Right lobe of liver (tissue), 6 donors: ENCODE results near the gene FLRT2. TPM values are rescaled to one million over a fixed set of nuclear protein-coding genes. Genes with fewer than 3 reads are reported as not detected.

Experiments used
- ATAC-seq, 4 donors: fragments of 200-7000 bp; cut with Tn5 transposase; one replicate each; pipeline ENCODE4 v1.9.1; 2020; ENCODE audit warnings: mild to moderate bottlenecking in 4 of 4, moderate library complexity in 4 of 4
- DNase-seq, 3 donors: peaks; one replicate each; pipeline ENCODE4 v3.0.0-alpha.2; 2020
- H3K27ac ChIP-seq, 3 donors: fragments of 200-600 bp; one replicate each; pipeline ENCODE4 v1.8.0; 2022
- H3K27me3 ChIP-seq, 2 donors: fragments of 200-600 bp; one replicate each; pipeline ENCODE4 v1.8.0; 2022
- H3K36me3 ChIP-seq, 4 donors: fragments of 200-600 bp; sonication (generic) in 1 of 4; one replicate each; pipeline versions ENCODE4 v1.5.1 to v1.8.0; 2017 to 2022; ENCODE audit warnings: control low read depth in 1 of 4
- H3K4me1 ChIP-seq, 4 donors: fragments of 200-600 bp; sonication (generic) in 1 of 4; one replicate each; pipeline versions ENCODE4 v1.5.1 to v1.8.0; 2017 to 2022; ENCODE audit warnings: control low read depth in 1 of 4
- H3K4me3 ChIP-seq, 3 donors: fragments of 200-600 bp; one replicate each; pipeline ENCODE4 v1.8.0; 2022
- H3K9me3 ChIP-seq, 4 donors: fragments of 200-600 bp; sonication (generic) in 1 of 4; one replicate each; pipeline versions ENCODE4 v1.5.1 to v1.8.0; 2017 to 2022; ENCODE audit warnings: control low read depth in 1 of 4
- CTCF ChIP-seq, 4 donors: fragments of 200-600 bp in 3 of 4; fragments of 450-650 bp in 1 of 4; IDR thresholded peaks; one replicate each; pipeline versions ENCODE4 v1.5.1 to v1.8.0; 2016 to 2022; ENCODE audit warnings: antibody characterized with exemption in 4 of 4, mild to moderate bottlenecking in 2 of 4
- POLR2A ChIP-seq: fragments of 450-650 bp; IDR thresholded peaks from one replicate; pipeline ENCODE4 v1.6.1; 2017; ENCODE audit warnings: antibody characterized with exemption, mild to moderate bottlenecking
- WGBS: methylation state at CpG from one replicate; pipeline ENCODE4 v1.1.6; 2018; ENCODE audit warnings: low coverage, low lambda C conversion rate; ENCODE audit not compliant: insufficient coverage; ENCODE audit errors: missing lambda C conversion rate; 5-methylcytosine and 5-hydroxymethylcytosine counted together
- intact Hi-C, 2 donors: fragments of 100-400 bp; cut with DNase I; formaldehyde crosslinking; loops; one replicate each; pipeline versions ENCODE4 v1.11.2 to v1.14.1; 2022
- total RNA-seq, 6 experiments: library from RNA; depleted of rRNA in 2 of 6; stranded (reverse); fragments of >200 nt in 2 of 6; fragmentation: NEBNext Ultra II Directional in 3 of 6; extraction: Animal tissue kit (Norgen Biotek cat#: 25700) in 3 of 6; gene quantifications; one replicate each; pipeline versions ENCODE4 v1.1.0 to v1.2.4, GENCODE V29; 2016 to 2023
- donor health status: DM: no; HTN: yes; CAD: no.
- donor health status: DM: no; HTN: no; CAD: no.
- donor health status: DM: no; HTN: no; CAD: no.
- donor health status: DM: no; HTN: yes; CAD: no.
- donor health status: DM: no; HTN: yes; CAD: no.

FLRT2 gene
- total RNA-seq, 6 experiments from 2014 or later = 0.12 to 4.1 (median 2.0) TPM

- DNase-seq (no peak), ATAC-seq (no peak)
- intact Hi-C loops = no loop called here
Observed at GRCh38 chr14:85619851-85620250, 89.9 kb downstream of the FLRT2 start.

GRCh38 chr14:85620947-85621346, 91.0 kb downstream of the FLRT2 start:
- TF ChIP-seq CTCF (IDR thresholded peaks at IDR 0.05) (no peak), POLR2A (no peak)
- 25% methylated on average over 3 of the region's 3 CpGs for WGBS
- DNase-seq (no peak), ATAC-seq (no peak)
- Histone ChIP-seq H3K27me3 (no peaks in the 10 kb centered on the region), H3K27ac (no peak overlapping the region), H3K4me1 (no peaks in the 10 kb centered on the region), H3K36me3 (no peaks in the 10 kb centered on the region), H3K9me3 (no peaks in the 10 kb centered on the region), H3K4me3 (no peak overlapping the region)
- intact Hi-C loops = no loop called here

More at GRCh38 chr14:85619851-85620250, 89.9 kb downstream of the FLRT2 start:
- Histone ChIP-seq H3K36me3 (no peaks in the 10 kb centered on the region), H3K4me1 (no peaks in the 10 kb centered on the region), H3K27me3 (no peaks in the 10 kb centered on the region), H3K27ac (no peak overlapping the region), H3K4me3 (no peak overlapping the region), H3K9me3 (no peaks in the 10 kb centered on the region)
- TF ChIP-seq CTCF (IDR thresholded peaks at IDR 0.05) = no peak
- TF ChIP-seq POLR2A = no peak
- 23% methylated on average over 6 of the region's 6 CpGs for WGBS

- Histone ChIP-seq H3K4me3 (no peak overlapping the region), H3K27ac (no peak overlapping the region), H3K27me3 (no peaks in the 10 kb centered on the region), H3K9me3 (no peaks in the 10 kb centered on the region), H3K4me1 (no peaks in the 10 kb centered on the region), H3K36me3 (no peaks in the 10 kb centered on the region)
- DNase-seq (no peak), ATAC-seq (no peak)
- TF ChIP-seq CTCF (IDR thresholded peaks at IDR 0.05) (no peak), POLR2A (no peak)
- WGBS = 77% methylated on average over 7 of the region's 13 CpGs
- intact Hi-C loops = no loop called here
Observed at GRCh38 chr14:85622106-85622505, 92.2 kb downstream of the FLRT2 start.

GRCh38 chr14:85622986-85623685, 93.2 kb downstream of the FLRT2 start:
- no peaks in the 10 kb centered on the region for H3K9me3 ChIP-seq
- intact Hi-C loops = no loop called here
- no peaks in the 10 kb centered on the region for H3K36me3 ChIP-seq
- no peaks in the 10 kb centered on the region for H3K4me1 ChIP-seq
- no peaks in the 10 kb centered on the region for H3K27me3 ChIP-seq
- ATAC-seq = no peak
- 88% methylated on average over 17 of the region's 27 CpGs for WGBS
- H3K27ac ChIP-seq = no peak overlapping the region
- no peak overlapping the region for H3K4me3 ChIP-seq
- DNase-seq = no peak
- TF ChIP-seq POLR2A (no peak), CTCF (IDR thresholded peaks at IDR 0.05) (no peak)
